M059J (cell line): ENCODE results near the gene EXO5. TPM values are rescaled to one million over a fixed set of nuclear protein-coding genes. Genes with fewer than 3 reads are reported as not detected.
"Not testable (repeated sequence)": the region's sequence is repeated elsewhere in the genome, so short reads cannot be mapped to it uniquely, and the experiment has no call there.

Experiments
- DNase-seq: peaks from one replicate; pipeline ENCODE4 v3.0.0-alpha.2; 2012; ENCODE audit warnings: low read depth
- total RNA-seq: library from RNA; depleted of rRNA; stranded (reverse); fragments of >200 nt; shearing (Covaris generic); gene quantifications from 2 replicates; pipeline ENCODE4 v1.2.3, GENCODE V29; 2014; rRNA removed

EXO5 gene
- total RNA-seq, 1 experiment from 2014 or later, result 13.8 TPM

DNA sequence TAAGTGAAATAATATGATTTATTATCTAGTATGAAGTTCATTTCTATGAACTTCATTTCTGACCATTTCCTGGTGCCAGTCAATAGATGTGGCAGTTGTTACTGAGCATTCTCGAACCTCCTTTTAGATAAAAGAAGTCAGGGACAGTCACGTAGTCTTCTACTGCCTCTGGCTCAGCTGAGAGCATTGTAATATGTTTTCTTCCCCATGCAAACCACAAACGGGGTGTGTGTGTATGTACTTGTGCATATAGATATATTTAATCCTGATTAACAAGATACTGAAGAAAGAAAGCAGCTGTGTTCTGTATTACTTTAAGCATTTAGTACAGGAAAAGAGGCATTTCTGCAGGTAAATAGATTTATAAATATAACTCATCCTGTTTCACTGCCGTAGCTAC is 44.5 kb downstream of the EXO5 start:
- no peak for DNase-seq

DNA sequence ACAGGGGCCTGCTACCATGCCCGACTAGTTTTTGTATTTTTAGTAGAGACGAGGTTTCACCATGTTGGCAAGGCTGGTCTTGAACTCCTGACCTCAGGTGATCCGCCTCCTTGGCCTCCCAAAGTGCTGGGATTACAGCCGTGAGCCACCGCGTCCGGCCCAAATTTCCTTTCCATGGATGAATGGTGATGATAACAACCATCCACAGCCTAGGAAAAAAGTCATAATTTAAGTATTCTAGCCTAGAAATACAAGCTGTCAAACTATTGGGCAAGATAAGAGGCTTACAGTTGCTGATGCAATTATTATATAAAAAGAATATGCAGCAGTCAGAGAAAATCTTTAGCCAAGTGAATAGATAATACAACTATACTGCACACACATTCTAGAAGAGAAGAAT is 46.2 kb downstream of the EXO5 start:
- DNase-seq, result not testable (repeated sequence)

DNA sequence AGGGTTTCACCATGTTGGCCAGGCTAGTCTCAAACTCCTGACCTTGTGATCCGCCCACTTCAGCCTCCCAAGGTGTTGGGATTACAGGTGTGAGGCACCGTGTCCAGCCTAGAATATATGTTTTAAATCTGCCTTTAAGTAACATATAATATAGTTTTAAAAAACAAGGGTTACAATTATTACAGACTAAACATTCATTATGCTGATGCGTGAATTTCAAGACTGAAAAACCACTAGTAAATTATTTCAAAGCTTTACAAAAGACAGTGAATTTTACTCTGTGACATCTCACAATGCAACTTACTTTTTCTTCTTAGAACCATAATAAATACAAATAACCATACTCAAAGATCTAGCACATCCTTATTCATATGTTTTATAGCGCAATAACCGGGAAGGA is 47.6 kb downstream of the EXO5 start:
- DNase-seq, result no peak

DNA sequence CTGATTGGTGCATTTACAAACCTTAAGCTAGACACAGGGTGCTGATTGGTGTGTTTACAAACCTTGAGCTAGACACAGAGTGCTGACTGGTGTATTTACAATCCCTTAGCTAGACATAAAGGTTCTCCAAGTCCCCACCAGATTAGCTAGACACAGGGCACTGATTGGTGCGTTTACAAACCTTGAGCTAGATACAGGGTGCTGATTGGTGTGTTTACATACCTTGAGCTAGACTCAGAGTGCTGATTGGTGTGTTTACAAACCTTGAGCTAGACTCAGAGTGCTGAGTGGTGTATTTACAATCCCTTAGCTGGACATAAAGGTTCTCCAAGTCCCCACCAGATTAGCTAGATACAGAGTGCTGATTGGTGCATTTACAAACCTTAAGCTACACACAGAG is 49.7 kb downstream of the EXO5 start:
- not testable (repeated sequence) for DNase-seq

DNA sequence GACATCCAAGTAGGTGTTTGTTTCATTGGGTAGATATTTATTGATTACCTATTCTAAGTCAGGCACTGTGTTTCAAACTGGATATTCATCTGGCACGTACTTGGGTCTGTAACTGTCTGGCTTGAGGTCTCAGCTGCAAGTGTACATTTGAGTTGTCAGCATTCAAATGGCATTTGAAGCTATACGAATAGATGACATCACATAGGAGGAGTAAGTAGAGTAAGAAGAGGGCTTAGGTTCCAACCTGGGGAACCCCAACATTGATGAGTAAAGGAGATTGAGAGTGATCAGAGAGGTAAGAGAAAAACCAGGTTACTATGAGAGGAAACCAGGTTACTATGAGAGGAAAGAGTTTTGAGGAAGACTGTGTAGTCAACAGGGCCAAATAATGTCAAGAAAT is 53.6 kb downstream of the EXO5 start:
- no peak for DNase-seq

DNA sequence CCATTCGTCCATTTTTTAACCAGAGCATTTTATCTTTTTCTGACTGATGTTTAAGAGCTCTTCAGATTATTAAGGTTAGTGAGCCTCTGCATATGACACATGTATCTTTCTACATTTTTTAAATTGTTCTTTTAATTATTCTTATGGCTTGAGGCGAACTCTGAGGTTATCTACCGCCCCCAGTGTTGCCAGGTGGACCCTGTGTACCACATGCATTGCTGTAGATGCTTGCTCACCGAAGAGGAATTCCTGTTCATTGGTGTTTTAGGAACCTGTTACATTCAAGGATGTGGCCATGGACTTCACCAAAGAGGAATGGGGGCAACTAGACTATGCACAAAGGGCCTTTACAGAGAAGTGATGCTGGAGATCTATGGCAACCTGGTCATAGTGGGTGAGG is 54.7 kb downstream of the EXO5 start:
- peak; percentile 38 for DNase-seq

DNA sequence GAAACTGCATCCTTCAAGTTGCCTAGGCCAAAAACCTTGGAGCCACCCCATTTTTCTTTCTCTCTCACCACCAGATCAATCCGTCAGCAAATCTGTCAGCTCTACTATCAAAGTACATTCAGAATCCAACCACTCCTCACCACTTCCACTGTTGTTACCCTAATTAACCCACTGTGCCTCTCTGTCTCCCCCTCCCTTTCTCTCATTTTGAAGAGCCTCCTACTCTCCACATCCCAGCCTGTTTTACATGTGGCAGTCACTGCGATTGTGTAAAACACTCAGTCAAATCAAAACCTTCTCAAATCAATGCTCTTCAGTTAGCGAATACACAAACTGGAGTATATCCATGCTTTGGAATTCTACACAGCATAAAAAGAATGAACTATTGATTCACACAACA is 55.9 kb downstream of the EXO5 start:
- no peak for DNase-seq

DNA sequence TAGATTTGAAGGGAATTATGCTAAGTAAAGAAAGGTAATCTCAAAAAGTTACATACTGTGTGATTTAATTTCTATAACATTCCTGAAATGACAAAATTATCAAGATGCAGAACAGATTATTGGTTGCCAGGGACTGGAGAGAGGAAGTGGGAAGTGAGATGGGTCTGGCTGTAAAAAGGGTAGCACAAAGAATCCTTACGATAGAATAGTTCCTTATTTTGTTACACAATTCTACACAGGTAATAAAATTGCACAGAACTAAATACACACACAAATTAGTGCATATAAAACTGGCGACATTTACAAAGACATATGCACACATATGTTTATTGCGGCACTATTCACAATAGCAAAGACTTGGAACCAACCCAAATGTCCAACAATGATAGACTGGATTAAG is 56.3 kb downstream of the EXO5 start:
- no peak for DNase-seq

Other genes with a start within 250 kb of the EXO5 start
- gene COL9A2, start 191.5 kb upstream of the EXO5 start, total RNA-seq, result 2.8 and 11.1 TPM in 2 replicates
- gene SMAP2, start 135.0 kb upstream of the EXO5 start, total RNA-seq, result 33.1 and 35.4 TPM in 2 replicates
- 2.2 and 2.5 TPM in 2 replicates for gene ZFP69B, start 58.3 kb upstream of the EXO5 start, total RNA-seq
- 3.6 and 4.4 TPM in 2 replicates for gene ZFP69, start 31.5 kb upstream of the EXO5 start, total RNA-seq
- gene ZNF684, start 22.9 kb downstream of the EXO5 start, total RNA-seq, result 6.6 and 7.4 TPM in 2 replicates
- gene RIMS3, start 156.9 kb downstream of the EXO5 start, total RNA-seq, result 0.64 and 1.6 TPM in 2 replicates
- 24.9 and 38.1 TPM in 2 replicates for gene NFYC, start 182.9 kb downstream of the EXO5 start, total RNA-seq